BJ (cell line): ENCODE data around the gene RNF168. TPM values are rescaled to one million over a fixed set of nuclear protein-coding genes. Genes with fewer than 3 reads are reported as not detected.
"Not testable (repeated sequence)": the region's sequence is repeated elsewhere in the genome, so short reads cannot be mapped to it uniquely, and the experiment has no call there.

Experiments
- CTCF ChIA-PET: fragments of 350-600 bp; formaldehyde crosslinking; extraction: SDS; loops from one replicate; lab custom pipeline; 2021; ENCODE audit warnings: antibody characterized with exemption, inconsistent platforms; lab: Yijun Ruan, JAX
- POLR2A ChIA-PET: fragments of 300-600 bp; sonication (Branson Sonifier 250); formaldehyde crosslinking; extraction: SDS; loops from one replicate; lab custom pipeline; 2021; ENCODE audit warnings: antibody characterized with exemption; lab: Charles Lee
- DNase-seq: peaks from one replicate; pipeline ENCODE4 v3.0.0-alpha.2; 2011; ENCODE audit warnings: low read depth
- H3K27me3 ChIP-seq: 2 replicates; pipeline ENCODE4 v1.6.0; 2011; ENCODE audit warnings: low read length; ENCODE audit not compliant: control insufficient read depth, insufficient read depth
- H3K36me3 ChIP-seq: 2 replicates; pipeline ENCODE4 v1.5.1; 2011; ENCODE audit warnings: low read length; ENCODE audit not compliant: control insufficient read depth, insufficient read depth
- H3K4me3 ChIP-seq: 2 replicates; pipeline ENCODE4 v1.5.1; 2011; ENCODE audit warnings: low read depth, mild to moderate bottlenecking, control low read depth, low read length
- polyA plus RNA-seq: library from polyadenylated mRNA; depleted of rRNA; stranded (reverse); fragments of >200 nt; gene quantifications from 2 replicates; pipeline ENCODE4 v1.2.3, GENCODE V29; 2011
- TF ChIP-seq, protein P1 (sequence below): IDR thresholded peaks from 2 replicates; pipeline ENCODE4 v1.5.1; 2011; ENCODE audit warnings: low read depth, mild to moderate bottlenecking, control low read depth, inconsistent platforms, low read length, moderate library complexity; ENCODE audit not compliant: insufficient read depth

The RNF168 gene
- polyA plus RNA-seq, 1 experiment, result 2.4 TPM

DNA sequence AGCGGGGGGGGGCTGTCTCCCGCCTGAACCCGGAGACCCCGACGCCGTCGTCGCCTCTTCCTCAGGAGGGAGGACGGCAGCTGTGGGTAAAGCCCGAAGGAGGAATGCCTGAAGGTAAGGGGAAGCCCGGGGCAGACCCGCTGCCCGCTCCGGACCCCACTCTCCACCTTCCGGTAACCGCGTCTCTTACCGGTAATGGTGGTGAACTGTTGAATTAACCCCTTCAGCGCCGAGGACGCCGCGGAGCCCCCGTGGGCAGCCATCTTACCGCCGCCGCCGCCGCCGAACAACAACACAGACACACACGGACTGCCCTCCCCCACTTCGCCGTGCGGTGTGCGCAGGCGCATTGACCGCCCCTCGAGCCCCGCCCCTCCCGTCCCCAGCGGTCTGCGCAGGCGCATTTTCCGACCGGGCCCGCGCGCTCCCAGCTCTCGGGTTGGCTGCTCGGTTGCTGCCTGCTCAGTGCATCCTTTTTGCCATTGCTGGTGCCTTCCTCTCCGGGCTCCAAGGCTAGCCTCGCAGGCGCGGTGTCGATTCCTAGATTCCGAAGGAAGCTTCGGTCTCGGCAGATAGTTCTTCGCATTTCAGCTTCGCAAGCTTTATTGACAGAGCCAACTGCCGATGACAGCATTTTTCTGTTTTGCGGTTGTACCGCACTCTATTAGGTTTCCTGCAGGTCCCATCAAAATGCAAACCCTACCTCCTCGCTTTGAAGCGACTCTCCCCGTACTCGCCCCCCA, 71.3 kb downstream of the RNF168 start, which contains the start of gene UBXN7:
TSS of gene UBXN7 (minus strand) at position 291 of the 743 bp plus-strand sequence. CDS start at position 263, 28 bp downstream.
- ChIA-PET POLR2A (interaction anchor here (0.5 kb wide), 1 partner anchor 989 kb away, joined by 3 read pairs; no protein-coding TSS in a partner anchor), CTCF (no interaction called here)
- Histone ChIP-seq H3K27me3 (no peaks in the 10 kb centered on the region), H3K36me3 (peaks cover 3% of the 10 kb centered on the region), H3K4me3 (peak within 1 kb of the TSS; percentile 97)
- TF ChIP-seq, protein P1, sequence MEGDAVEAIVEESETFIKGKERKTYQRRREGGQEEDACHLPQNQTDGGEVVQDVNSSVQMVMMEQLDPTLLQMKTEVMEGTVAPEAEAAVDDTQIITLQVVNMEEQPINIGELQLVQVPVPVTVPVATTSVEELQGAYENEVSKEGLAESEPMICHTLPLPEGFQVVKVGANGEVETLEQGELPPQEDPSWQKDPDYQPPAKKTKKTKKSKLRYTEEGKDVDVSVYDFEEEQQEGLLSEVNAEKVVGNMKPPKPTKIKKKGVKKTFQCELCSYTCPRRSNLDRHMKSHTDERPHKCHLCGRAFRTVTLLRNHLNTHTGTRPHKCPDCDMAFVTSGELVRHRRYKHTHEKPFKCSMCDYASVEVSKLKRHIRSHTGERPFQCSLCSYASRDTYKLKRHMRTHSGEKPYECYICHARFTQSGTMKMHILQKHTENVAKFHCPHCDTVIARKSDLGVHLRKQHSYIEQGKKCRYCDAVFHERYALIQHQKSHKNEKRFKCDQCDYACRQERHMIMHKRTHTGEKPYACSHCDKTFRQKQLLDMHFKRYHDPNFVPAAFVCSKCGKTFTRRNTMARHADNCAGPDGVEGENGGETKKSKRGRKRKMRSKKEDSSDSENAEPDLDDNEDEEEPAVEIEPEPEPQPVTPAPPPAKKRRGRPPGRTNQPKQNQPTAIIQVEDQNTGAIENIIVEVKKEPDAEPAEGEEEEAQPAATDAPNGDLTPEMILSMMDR, result no peak
- DNase-seq, result peak; percentile 66

DNA sequence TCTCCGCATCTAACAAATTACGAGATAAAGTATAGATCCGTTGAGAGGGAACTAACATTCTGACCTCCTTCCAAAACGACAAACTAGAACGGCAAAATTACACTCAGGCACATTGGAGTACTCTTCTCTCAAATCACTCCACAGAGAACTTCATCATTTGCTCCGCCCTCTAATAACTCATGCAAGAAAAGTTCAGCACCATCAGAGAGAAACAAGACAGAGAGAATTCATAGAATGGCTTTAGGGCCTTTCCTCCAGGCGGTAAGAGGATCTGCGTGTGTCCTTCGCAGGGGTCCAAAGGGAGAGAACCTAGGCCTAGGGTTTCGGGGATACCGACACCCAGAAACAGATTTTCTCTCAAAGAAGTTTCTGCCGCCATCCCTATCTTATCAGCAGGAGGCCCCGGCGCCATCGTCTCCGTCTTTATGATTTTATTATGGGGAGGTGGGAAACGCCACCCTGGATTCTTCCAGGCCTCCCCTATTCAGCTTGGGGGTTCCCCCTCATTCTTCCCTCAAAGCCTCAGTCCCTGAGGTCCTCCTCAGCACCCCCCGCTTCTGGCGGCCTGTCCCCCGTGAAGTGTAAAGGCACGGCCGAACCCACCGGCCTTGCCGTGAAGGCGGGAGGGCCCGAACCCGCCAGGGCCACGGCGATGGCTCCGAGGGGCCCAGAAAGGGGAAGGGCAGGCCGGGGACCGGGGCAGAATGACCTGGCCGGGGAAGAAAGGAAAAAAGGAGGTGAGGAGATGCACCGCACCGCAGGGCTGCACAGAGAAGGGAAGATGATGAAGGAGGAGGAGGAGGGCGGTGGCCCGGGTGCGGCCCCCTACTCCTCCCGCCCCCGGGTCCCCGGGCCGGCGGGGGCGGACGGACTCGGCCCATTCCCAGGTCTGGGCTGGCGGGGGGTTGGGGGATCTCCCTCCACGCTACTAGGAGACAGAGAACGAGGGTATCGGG, 72.1 kb downstream of the RNF168 start:
- POLR2A ChIA-PET, result interaction anchor here (0.5 kb wide), 1 partner anchor 988 kb away, joined by 3 read pairs; no protein-coding TSS in a partner anchor

DNA sequence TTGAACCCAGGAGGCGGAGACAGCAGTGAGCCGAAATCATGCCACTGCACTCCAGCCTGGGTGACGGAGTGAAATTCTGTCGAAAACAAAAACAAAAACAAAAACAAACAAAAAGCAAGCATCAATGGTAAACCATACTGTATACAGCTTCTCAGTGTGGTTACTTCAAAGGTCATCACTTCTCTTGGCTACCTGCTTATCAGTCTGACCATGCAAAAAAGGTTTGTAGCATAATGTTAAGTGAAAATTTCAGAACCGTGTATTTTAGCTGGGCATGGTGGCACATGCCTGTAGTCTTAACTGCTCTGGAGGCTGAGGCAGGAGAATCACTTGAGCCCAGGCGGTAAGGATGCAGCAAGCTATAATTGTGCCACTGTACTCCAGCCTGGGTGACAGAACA, 75.5 kb downstream of the RNF168 start:
- TF ChIP-seq, protein P1, result no peak
- Histone ChIP-seq H3K27me3 (no peaks in the 10 kb centered on the region), H3K4me3 (no peak overlapping the region), H3K36me3 (peaks cover 3% of the 10 kb centered on the region)
- no peak for DNase-seq
- ChIA-PET CTCF (interaction anchor here (0.7 kb wide), 1 partner anchor 12 kb away, joined by 3 read pairs; no protein-coding TSS in a partner anchor), POLR2A (interaction anchor here (0.6 kb wide), 1 partner anchor 841 kb away, joined by 6 read pairs; no protein-coding TSS in a partner anchor)

More for the DNA sequence above, 72.1 kb downstream of the RNF168 start:
- Histone ChIP-seq H3K36me3 (peaks cover 3% of the 10 kb centered on the region), H3K4me3 (peak overlapping the region; percentile 97), H3K27me3 (no peaks in the 10 kb centered on the region)
- CTCF ChIA-PET, result no interaction called here
- DNase-seq, result no peak
- TF ChIP-seq, protein P1, result no peak

DNA sequence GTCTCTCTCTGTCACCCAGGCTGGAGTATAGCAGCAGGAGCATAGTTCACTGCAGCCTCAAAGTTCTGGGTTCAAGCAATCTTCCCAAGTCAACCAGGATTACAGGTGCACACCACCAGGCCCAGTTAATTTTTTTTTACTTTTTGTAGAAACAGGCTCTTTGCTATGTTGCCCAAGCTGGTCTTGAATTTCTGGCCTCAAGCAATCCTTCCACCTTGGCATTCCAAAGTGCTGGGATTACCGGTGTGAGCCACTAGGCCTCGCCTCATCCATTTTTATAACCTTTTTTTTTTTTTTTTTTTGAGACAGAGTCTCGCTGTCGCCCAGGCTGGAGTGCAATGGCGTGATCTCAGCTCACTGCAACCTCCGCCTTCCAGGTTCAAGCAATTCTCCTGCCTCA, 79.1 kb downstream of the RNF168 start:
- DNase-seq, H3K36me3 ChIP-seq, POLR2A ChIA-PET, H3K27me3 ChIP-seq, H3K4me3 ChIP-seq, CTCF ChIA-PET: not testable (repeated sequence)

DNA sequence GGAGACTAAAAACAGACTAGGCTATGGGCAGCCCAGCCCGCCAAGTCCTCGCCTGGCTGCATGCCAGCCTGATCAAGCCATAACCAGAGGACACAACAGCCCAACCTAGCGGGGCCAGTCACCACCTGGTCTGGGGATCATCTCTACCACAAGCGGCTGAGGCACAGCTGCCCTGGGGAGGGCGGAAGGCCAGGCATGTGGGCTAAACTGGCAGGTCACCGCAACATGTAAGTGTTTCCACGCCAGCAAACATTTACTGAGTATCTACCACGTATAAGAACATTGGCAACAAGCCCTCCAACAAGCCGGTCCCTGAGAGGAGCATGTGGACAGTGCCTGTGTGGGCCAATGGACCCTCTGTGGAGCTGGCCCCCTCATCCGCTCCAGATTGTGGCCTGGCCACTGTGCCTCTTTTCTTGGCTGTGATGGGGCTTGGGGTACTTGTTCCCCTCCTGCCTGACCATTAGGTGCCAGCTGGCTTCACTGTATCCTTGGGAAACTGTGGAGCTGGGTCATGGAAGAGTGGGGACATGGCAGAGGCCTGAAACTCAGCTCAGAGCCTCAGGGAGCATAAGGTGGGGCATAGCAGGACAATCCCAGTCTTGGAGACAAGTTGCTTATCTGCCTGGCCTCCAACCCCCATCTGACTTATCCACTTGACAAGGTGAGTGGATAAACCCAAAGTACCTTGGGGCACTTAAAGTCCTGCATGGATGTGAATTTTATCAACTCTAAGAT, 80.4 kb downstream of the RNF168 start:
- TF ChIP-seq, protein P1, result no peak
- ChIA-PET CTCF (interaction anchor here (1.4 kb wide), 1 partner anchor 13 kb away, joined by 3 read pairs; no protein-coding TSS in a partner anchor), POLR2A (no interaction called here)
- Histone ChIP-seq H3K36me3 (peaks cover 3% of the 10 kb centered on the region), H3K4me3 (no peak overlapping the region), H3K27me3 (no peaks in the 10 kb centered on the region)
- no peak for DNase-seq

DNA sequence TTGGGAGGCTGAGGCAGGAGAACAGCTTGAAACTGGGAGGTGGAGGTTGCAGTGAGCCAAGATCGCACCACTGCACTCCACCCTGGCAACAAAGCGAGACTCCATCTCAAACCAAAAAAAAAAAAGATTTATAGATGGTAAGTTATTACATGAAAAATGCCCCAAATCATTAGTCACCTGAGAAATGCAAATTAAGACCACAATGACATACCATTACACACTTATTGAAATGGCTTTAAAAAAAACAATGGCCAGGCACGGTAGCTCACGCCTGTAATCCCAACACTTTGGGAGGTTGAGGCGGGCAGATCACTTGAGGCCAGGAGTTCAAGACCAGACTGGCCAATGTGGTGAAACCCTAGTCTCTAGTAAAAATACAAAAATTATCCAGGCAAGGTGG, 81.9 kb downstream of the RNF168 start:
- H3K27me3 ChIP-seq, POLR2A ChIA-PET, CTCF ChIA-PET, DNase-seq, H3K4me3 ChIP-seq, H3K36me3 ChIP-seq: not testable (repeated sequence)
